H9 (cell line): ENCODE measurements around the gene TMEM107. TPM values are rescaled to one million over a fixed set of nuclear protein-coding genes. Genes with fewer than 3 reads are reported as not detected.

Experiments used
- DNase-seq: peaks from one replicate; pipeline ENCODE4 v3.0.0-alpha.2; 2017
- H2AFZ ChIP-seq: one replicate; pipeline ENCODE4 v1.6.1; 2013; ENCODE audit warnings: mild to moderate bottlenecking, low read length, control low read depth, moderate library complexity
- H2AK5ac ChIP-seq: 2 replicates; pipeline ENCODE4 v1.6.1; 2013; ENCODE audit warnings: low read length, control low read depth, mixed read lengths; ENCODE audit not compliant: insufficient read length
- H2BK120ac ChIP-seq: one replicate; pipeline ENCODE4 v1.6.1; 2013; ENCODE audit warnings: low read depth, mild to moderate bottlenecking, low read length, control low read depth, inconsistent platforms; ENCODE audit not compliant: poor library complexity, severe bottlenecking
- H2BK12ac ChIP-seq: 2 replicates; pipeline ENCODE4 v1.6.1; 2013; ENCODE audit warnings: low read length, control low read depth, mixed read lengths, low read depth; ENCODE audit not compliant: insufficient read length
- H2BK15ac ChIP-seq: 2 replicates; pipeline ENCODE4 v1.6.1; 2013; ENCODE audit warnings: low read depth, low read length, control low read depth
- H2BK20ac ChIP-seq: one replicate; pipeline ENCODE4 v1.6.1; 2013; ENCODE audit warnings: low read depth, mild to moderate bottlenecking, low read length, control low read depth, inconsistent platforms; ENCODE audit not compliant: poor library complexity, severe bottlenecking
- H2BK5ac ChIP-seq: 2 replicates; pipeline ENCODE4 v1.6.1; 2013; ENCODE audit warnings: low read length, control low read depth, mixed read lengths; ENCODE audit not compliant: insufficient read length
- H3K14ac ChIP-seq: 2 replicates; pipeline ENCODE4 v1.6.1; 2013; ENCODE audit warnings: low read length, control low read depth; ENCODE audit not compliant: insufficient read depth
- H3K18ac ChIP-seq: 2 replicates; pipeline ENCODE4 v1.6.1; 2013; ENCODE audit warnings: low read depth, mild to moderate bottlenecking, mixed read lengths, low read length, control low read depth; ENCODE audit not compliant: insufficient read length
- H3K23ac ChIP-seq: 2 replicates; pipeline ENCODE4 v1.6.1; 2013; ENCODE audit warnings: low read length, control low read depth, mixed read lengths, low read depth; ENCODE audit not compliant: insufficient read length
- H3K23me2 ChIP-seq: 2 replicates; pipeline ENCODE4 v1.6.1; 2013; ENCODE audit warnings: low read depth, mild to moderate bottlenecking, mixed read lengths, low read length, control low read depth; ENCODE audit not compliant: insufficient read length, poor library complexity, severe bottlenecking
- H3K27ac ChIP-seq: 2 replicates; pipeline ENCODE4 v1.5.1; 2013; ENCODE audit warnings: low read length, control low read depth, mixed read lengths, low read depth; ENCODE audit not compliant: insufficient read length
- H3K27me3 ChIP-seq: 2 replicates; pipeline ENCODE4 v1.6.1; 2013; ENCODE audit warnings: low read length, control low read depth, inconsistent platforms; ENCODE audit not compliant: insufficient read depth
- H3K4ac ChIP-seq: 2 replicates; pipeline ENCODE4 v1.6.1; 2013; ENCODE audit warnings: low read depth, mild to moderate bottlenecking, control low read depth, inconsistent platforms, low read length, moderate library complexity
- H3K4me1 ChIP-seq: 2 replicates; pipeline ENCODE4 v1.6.1; 2013; ENCODE audit warnings: low read length, control low read depth, inconsistent platforms; ENCODE audit not compliant: insufficient read depth
- H3K4me2 ChIP-seq: 2 replicates; pipeline ENCODE4 v1.6.1; 2013; ENCODE audit warnings: low read length, control low read depth, mixed read lengths; ENCODE audit not compliant: insufficient read length, insufficient read depth
- H3K56ac ChIP-seq: 2 replicates; pipeline ENCODE4 v1.6.1; 2013; ENCODE audit warnings: low read depth, mild to moderate bottlenecking, mixed read lengths, low read length, control low read depth; ENCODE audit not compliant: insufficient read length
- H3K79me1 ChIP-seq: 2 replicates; pipeline ENCODE4 v1.6.1; 2013; ENCODE audit warnings: low read depth, mild to moderate bottlenecking, moderate library complexity, low read length, control low read depth, inconsistent platforms; ENCODE audit not compliant: insufficient read depth, poor library complexity, severe bottlenecking
- H3K79me2 ChIP-seq: 2 replicates; pipeline ENCODE4 v1.6.1; 2013; ENCODE audit warnings: low read length, control low read depth, inconsistent platforms; ENCODE audit not compliant: insufficient read depth
- H3K9ac ChIP-seq: 2 replicates; pipeline ENCODE4 v1.6.1; 2013; ENCODE audit warnings: low read length, control low read depth, mixed read lengths; ENCODE audit not compliant: insufficient read length; ENCODE audit errors: extremely low read depth
- H3K9me3 ChIP-seq: one replicate; pipeline ENCODE4 v1.6.1; 2013; ENCODE audit warnings: low read depth, low read length, inconsistent platforms; ENCODE audit not compliant: control insufficient read depth
- H3T11ph ChIP-seq: one replicate; pipeline ENCODE4 v1.6.1; 2013; ENCODE audit warnings: mild to moderate bottlenecking, low read length, control low read depth, inconsistent platforms
- H4K20me1 ChIP-seq: one replicate; pipeline ENCODE4 v1.6.1; 2013; ENCODE audit not compliant: control insufficient read depth, insufficient read length, insufficient read depth
- H4K5ac ChIP-seq: 2 replicates; pipeline ENCODE4 v1.6.1; 2013; ENCODE audit warnings: low read depth, mild to moderate bottlenecking, mixed read lengths, low read length, control low read depth; ENCODE audit not compliant: insufficient read length
- H4K8ac ChIP-seq: replicated peaks from 2 replicates; pipeline ENCODE4 v1.6.1; 2013; ENCODE audit warnings: low read length, control low read depth, mixed read lengths, low read depth; ENCODE audit not compliant: insufficient read length
- H4K91ac ChIP-seq: 2 replicates; pipeline ENCODE4 v1.6.1; 2013; ENCODE audit warnings: low read depth, mild to moderate bottlenecking, moderate library complexity, mixed read lengths, low read length, control low read depth; ENCODE audit not compliant: insufficient read length
- H3K27ac Mint-ChIP-seq, 3 experiments: 2 replicates in 2 of 3; 3 replicates in 1 of 3; pipeline ENCODE4 v1.8.0; 2020 to 2021; ENCODE audit warnings: mixed read lengths in 3 of 3, mild to moderate bottlenecking in 1 of 3, moderate library complexity in 1 of 3
- H3K27me3 Mint-ChIP-seq: 2 replicates; pipeline ENCODE4 v1.8.0; 2021; ENCODE audit warnings: low read depth, mild to moderate bottlenecking, moderate library complexity, mixed read lengths
- H3K36me3 Mint-ChIP-seq, 3 experiments: 2 replicates in 2 of 3; 3 replicates in 1 of 3; pipeline ENCODE4 v1.8.0; 2020 to 2021; ENCODE audit warnings: low read depth in 3 of 3, mixed read lengths in 3 of 3; ENCODE audit not compliant: insufficient read depth in 1 of 3
- H3K4me1 Mint-ChIP-seq, 2 experiments: 2 replicates each; pipeline ENCODE4 v1.8.0; 2020; ENCODE audit warnings: mixed read lengths in 2 of 2
- H3K4me3 Mint-ChIP-seq, 2 experiments: 2 replicates in 1 of 2; 3 replicates in 1 of 2; pipeline ENCODE4 v1.8.0; 2020 to 2021; ENCODE audit warnings: mild to moderate bottlenecking in 2 of 2, mixed read lengths in 2 of 2, moderate library complexity in 1 of 2
- H3K9me3 Mint-ChIP-seq, 2 experiments: 2 replicates in 1 of 2; 3 replicates in 1 of 2; pipeline ENCODE4 v1.8.0; 2020; ENCODE audit warnings: mild to moderate bottlenecking in 2 of 2, mixed read lengths in 2 of 2, moderate library complexity in 1 of 2
- CTCF ChIP-seq: fragments of 200-600 bp; sonication (generic); conservative IDR thresholded peaks from 3 replicates; pipeline ENCODE4 v1.8.0; 2021; ENCODE audit warnings: antibody characterized with exemption, mild to moderate bottlenecking
- WGBS: extraction: QIAGEN DNeasy Blood & Tissue Kit; methylation state at CpG from one replicate; pipeline ENCODE4 v1.1.7; 2013; ENCODE audit warnings: missing lambda C conversion rate, low lambda C conversion rate, mixed read lengths; ENCODE audit not compliant: insufficient read length; ENCODE audit errors: extremely low coverage; 5-methylcytosine and 5-hydroxymethylcytosine counted together
- total RNA-seq: library from RNA; stranded (reverse); gene quantifications from 2 replicates; pipeline ENCODE4 v1.2.1, GENCODE V29; 2021

Gene TMEM107
- total RNA-seq, 1 experiment from 2014 or later: 12.7 TPM

- Mint-ChIP-seq H3K4me3 (peak within 1 kb of the TSS; percentile 91 to 93), H3K9me3 (peaks cover 4 to 12% of the 10 kb centered on the region in 2 experiments; a peak in 4 of 5 replicates), H3K27ac (no peak within 1 kb of the TSS), H3K36me3 (no peaks in the 10 kb centered on the region; a peak in 2 of 7 replicates), H3K4me1 (peaks cover 42 to 43% of the 10 kb centered on the region in 2 experiments), H3K27me3 (peaks cover 83% of the 10 kb centered on the region)
- no peak for TF ChIP-seq CTCF
- Histone ChIP-seq H3K79me1 (no peaks in the 10 kb centered on the region), H3K4ac (no peak within 1 kb of the TSS), H3K14ac (no peak within 1 kb of the TSS; the same call in 1 of the 2 replicates), H3K18ac (no peak within 1 kb of the TSS), H3K9me3 (no peaks in the 10 kb centered on the region), H3K27ac (no peak within 1 kb of the TSS), H3K4me2 (peak within 1 kb of the TSS; percentile 66), H3K79me2 (no peaks in the 10 kb centered on the region), H3K23me2 (peaks cover 46% of the 10 kb centered on the region), H3K9ac (no peak within 1 kb of the TSS), H3T11ph (no peak within 1 kb of the TSS), H2BK20ac (no peak within 1 kb of the TSS), H4K5ac (no peak within 1 kb of the TSS), H3K27me3 (peaks cover 34% of the 10 kb centered on the region), H2BK5ac (no peak within 1 kb of the TSS), H4K91ac (no peak within 1 kb of the TSS), H3K4me1 (no peaks in the 10 kb centered on the region; the same call in 1 of the 2 replicates), H3K23ac (no peak within 1 kb of the TSS), H2BK120ac (no peak within 1 kb of the TSS), H4K20me1 (no peaks in the 10 kb centered on the region), H2BK15ac (no peak within 1 kb of the TSS), H4K8ac (no peak within 1 kb of the TSS), H2AFZ (no peak within 1 kb of the TSS), H2BK12ac (no peak within 1 kb of the TSS), H3K56ac (no peak within 1 kb of the TSS), H2AK5ac (no peak within 1 kb of the TSS)
- no CpG with 5 or more reads among the region's 29 CpGs for WGBS
- peak; percentile 86 for DNase-seq
These were observed 52.4 kb downstream of the TMEM107 start, which contains the start of gene HES7 for GRCh38 chr17:8123695-8124349. HES7 (minus strand) TSS chr17:8124106; CDS start chr17:8124084, 22 bp downstream.
